Measurements from ENCODE around the gene NUDT6. TPM values are rescaled to one million over a fixed set of nuclear protein-coding genes. Genes with fewer than 3 reads are reported as not detected.

NUDT6 gene
- total RNA-seq (2022; extraction: Qiagen RNA extraction; ENCODE audit: low read depth) = 6.3 to 7.9 TPM (median 6.5 TPM) in 5 replicates

DNA sequence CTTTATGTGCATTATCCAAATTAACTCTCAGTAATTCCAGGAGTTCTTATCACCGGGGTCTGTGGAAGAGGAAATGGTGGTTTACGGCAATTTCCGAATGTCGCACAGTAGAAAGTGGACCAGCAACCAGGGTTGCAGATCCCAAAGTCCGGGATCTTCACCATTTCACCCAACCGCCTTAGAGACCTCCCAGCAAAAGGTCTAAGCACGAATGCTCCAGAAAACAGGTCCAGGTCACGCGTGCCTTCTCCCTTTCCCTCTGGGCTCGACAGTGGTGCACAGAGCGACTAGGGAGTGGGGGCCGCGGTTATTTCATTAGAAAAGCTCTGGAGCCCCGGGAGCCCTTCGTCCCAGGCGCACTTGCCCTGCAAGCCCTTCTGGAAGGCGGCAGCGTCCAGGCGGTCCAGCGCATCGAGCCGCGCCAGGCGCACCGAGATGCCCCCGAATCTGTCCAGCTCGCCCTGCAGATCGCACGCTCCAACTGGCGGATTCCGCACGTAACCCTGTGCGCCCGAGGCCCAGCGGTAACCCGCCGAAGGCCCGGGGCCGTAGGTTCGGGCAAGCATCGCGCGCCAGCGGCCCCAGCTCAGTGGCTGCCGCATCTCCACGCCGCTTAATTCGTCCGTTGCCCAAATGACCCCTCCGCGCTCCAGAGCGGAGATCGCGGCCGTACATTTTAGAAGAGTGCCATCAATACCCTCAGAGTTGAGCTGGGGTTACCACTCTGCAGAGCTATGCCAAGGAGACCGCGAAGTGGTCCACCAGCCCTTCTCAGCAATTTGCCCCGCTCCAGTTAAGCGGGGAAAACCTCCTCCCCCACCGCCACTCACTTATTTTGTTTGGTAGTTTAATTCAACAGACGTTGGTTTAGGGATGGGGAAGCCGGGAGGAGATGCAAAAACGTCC, at the start of gene NUDT6:
Gene NUDT6, minus strand, starts transcription at position 627 of the 906 bp plus-strand sequence. Its CDS starts 25 bp downstream, at position 602.

Other genes with a start within 250 kb of the NUDT6 start
- gene BBS12, start 189.9 kb downstream of the NUDT6 start, total RNA-seq (2022; extraction: Qiagen RNA extraction; ENCODE audit: low read depth) = 1.9 to 3.5 TPM (median 3.2 TPM) in 5 replicates
- 36.3 to 64.1 TPM (median 51.6 TPM) in 5 replicates for gene FGF2, start 95.8 kb downstream of the NUDT6 start, total RNA-seq (2022; extraction: Qiagen RNA extraction; ENCODE audit: low read depth)